Cerebellar cortex (tissue), 1 donor: ENCODE data around the gene MYO6.
"Not testable (repeated sequence)": the region's sequence is repeated elsewhere in the genome, so short reads cannot be mapped to it uniquely, and the experiment has no call there.

Experiments
- DNase-seq: peaks from one replicate; pipeline ENCODE4 v3.0.0-alpha.2; 2015; ENCODE audit warnings: low spot score

Gene MYO6

DNA sequence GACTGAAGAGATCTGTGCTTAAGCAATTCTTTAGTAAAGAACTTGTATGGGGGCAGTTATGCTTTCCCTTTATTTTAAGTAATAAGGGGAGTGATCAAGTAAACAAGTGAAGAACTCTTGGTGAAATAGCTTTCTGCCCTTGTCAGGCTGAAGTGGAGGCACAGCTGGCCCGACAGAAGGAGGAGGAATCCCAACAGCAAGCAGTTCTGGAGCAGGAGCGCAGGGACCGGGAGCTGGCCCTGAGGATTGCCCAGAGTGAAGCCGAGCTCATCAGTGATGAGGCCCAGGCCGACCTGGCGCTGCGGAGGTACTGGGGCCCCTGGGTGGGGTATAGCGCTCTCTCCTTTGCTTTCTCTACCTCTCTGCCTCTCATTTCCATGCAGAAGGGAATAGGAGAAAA lies 143.3 kb downstream of the MYO6 start:
- no peak for DNase-seq

DNA sequence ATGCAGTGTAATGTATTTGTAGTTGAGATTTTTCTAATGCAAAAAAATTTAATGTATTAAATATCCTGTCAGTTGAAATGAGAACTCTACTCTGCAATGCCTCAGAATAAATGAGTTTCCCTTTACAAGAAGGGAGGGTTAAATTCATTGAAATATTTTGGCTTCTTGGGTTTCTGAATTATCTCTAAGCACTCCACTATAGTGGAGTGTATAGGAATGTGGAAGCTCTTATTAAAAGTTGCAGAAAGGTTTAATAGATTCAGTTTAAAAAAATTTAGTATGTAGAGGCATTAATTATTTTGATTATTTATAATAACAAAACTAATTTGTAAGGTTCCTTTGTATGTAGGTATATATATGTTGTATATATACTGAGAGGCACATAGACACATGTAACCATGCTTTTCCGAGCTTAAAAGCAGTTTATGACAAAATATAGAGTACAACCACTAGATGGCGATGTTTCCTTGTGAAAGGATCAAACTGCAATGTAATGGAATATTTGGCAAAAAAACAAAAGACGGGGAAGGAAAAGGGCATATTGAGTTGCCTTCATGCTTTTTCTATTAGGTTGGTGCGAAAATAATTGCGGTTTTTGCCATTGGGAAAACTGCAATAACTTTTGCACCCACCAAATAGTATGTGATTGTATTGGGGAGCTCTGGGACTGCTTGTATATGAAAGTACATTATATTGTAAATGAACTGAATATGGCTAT lies 144.2 kb downstream of the MYO6 start:
- peak; percentile 71 for DNase-seq

DNA sequence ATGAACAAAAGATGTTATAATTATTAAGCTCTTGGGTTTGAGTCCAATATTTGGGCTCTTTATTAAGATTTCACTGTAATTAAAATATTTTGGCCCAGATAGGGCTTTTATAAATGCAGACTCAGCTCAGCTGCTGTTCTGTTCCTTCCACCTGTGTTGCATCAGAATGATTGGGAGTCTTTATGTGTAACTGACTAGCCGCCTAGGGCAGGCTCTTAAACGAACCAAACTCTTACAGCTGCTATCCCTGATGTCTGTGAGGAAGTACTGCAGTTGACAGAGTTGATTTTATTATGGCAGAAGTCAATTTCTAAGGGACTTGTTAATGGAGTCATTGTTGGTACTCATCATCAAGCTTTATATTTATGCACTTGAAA lies 144.7 kb downstream of the MYO6 start:
- peak; percentile 2 for DNase-seq

DNA sequence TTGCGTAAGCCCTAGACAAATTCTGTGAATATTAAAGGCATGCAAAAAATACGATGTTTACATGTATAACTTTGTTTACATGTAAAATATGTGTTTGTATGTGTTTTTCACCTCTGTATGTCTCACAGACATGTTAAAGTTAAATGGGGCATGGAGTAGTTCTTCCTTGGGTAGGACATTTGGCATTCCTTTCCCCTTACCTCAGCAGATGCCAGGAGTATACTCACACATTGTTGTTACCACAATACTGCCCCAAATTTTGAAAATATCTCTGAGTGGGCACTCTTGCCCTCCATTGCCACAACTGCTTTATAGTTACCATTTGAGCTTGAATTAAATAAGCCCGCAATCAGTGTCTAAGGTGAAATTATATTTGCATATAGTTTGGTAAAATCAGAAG lies 147.5 kb downstream of the MYO6 start:
- DNase-seq = no peak

DNA sequence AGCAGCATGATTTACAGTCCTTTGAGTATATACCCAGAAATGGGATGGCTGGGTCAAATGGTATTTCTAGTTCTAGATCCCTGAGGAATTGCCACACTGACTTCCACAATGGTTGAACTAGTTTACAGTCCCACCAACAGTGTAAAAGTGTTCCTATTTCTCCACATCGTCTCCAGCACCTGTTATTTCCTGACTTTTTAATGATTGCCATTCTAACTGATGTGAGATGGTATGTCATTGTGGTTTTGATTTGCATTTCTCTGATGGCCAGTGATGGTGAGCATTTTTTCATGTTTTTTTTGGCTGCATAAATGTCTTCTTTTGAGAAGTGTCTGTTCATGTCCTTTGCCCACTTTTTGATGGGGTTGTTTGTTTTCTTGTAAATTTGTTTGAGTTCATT lies 151.2 kb downstream of the MYO6 start:
- not testable (repeated sequence) for DNase-seq

DNA sequence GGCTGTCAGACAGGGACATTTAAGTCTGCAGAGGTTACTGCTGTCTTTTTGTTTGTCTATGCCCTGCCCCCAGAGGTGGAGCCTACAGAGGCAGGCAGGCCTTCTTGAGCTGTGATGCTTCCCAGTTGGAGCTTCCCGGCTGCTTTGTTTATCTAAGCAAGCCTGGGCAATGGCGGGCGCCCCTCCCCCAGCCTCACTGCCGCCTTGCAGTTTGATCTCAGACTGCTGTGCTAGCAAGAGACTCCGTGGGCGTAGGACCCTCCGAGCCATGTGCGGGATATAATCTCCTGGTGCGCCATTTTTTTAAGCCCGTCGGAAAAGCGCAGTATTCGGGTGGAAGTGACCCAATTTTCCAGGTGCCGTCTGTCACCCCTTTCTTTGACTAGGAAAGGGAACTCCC lies 156.1 kb downstream of the MYO6 start:
- DNase-seq = not testable (repeated sequence)

DNA sequence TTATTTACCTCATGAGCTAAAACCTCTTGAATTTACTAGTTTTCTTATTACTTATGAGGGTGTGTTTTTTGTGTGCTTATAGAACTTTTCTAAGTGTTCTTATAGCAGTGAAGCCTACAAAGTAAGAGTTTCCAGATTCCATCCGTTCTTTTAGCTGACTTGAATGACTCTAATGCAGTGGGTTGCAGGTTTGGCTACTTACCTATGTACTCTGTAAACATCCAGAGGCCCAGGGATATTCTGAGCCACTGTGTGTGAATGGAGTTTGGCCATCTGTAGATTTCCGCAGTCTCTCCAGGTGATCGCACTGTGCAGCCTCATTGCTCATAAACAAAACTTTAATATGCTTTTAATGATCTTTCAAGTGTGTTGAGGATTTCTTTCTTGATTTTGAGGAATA lies 157.8 kb downstream of the MYO6 start:
- no peak for DNase-seq

DNA sequence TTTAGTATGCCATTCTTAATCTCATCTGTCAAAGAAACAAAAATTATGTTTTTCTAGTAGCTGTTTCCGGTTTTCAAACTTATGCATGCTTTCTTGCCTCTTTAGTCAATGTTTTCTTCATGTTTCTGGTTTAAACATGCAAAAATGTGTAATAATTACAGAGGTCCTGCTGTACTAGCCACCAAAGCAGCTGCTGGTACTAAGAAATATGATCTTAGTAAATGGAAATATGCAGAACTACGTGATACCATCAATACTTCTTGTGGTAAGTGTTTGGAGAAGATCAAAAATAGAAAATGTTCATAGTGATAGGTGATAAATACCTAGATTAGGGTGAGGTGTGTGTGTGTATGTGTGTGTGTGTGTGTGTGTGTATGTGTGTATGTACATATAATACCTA lies 158.4 kb downstream of the MYO6 start:
- no peak for DNase-seq

DNA sequence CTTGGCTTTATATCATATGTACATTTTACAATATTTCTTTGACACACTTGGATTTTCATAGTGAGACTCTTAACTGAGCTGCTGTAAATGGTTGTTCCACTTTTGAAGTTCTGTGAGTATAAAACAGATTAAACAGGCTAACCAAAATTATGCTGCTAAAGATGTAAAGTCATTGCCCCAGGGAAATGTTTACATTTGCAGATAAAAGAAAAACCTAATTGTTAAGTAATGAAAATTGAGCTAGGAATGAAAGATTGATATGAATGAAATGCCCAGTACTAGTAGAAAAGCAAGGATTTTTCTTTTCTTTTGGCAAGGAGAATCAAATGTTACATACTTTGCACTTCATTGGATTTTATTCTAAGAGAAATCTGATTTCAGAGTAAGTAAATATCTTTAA lies 164.0 kb downstream of the MYO6 start:
- no peak for DNase-seq

DNA sequence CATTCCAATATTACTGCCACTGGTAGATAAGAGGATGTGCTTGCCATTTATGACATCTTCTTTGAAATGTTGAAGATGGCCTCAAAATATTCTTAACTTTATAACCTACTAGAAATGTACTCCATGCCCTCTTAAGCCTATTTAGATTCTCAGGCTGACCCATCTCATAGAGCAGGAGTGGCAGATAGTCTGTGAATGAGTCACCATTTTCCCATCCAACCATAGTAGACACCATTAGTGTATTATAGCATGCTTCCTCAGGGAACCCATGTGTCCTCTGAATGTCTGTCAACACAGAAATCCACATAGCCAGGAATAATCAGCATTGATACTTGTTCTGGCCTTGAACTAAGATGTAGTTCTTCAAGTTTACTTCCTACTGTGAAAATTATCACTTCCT lies 173.2 kb downstream of the MYO6 start:
- no peak for DNase-seq

DNA sequence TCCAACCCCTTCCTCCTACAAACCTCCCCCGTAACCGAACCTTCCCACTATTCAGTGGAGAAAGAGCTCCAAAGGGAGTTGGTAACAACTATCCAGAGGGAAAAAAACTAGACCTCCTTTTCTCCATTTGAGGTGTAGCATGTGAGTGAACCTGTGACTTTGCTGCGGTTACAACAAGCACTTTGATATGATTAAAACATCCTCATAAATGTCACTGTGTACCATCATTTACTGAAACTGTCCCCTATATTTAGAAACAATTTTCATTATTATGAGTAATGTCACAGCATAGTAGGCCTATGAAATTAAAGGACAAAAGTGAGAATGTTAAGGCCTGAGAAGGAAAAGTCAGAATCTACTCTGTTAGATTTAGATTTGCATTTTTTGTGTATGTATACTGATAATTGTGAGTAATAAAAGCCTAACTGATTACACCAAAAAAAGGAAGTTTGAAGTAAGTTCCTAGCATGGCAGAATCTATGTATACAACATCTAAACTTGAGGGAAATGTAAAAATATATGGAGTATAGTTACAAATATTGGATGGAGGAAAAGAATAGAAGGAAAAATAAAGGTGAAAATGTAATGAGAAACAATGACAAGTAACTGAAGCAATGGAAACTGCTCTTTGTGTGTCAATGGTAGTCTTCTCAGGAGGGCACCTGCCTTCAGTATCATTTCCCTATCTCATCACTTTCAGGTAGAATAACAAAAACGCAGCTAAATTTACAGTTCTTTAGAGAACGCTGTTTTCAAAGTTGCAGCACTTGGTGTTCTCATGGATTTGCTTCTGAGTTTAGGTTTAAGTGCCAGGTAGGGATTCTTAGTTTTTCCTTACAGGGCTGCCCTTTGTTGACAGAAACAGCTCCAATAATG lies 177.5 kb downstream of the MYO6 start:
- DNase-seq = no peak

DNA sequence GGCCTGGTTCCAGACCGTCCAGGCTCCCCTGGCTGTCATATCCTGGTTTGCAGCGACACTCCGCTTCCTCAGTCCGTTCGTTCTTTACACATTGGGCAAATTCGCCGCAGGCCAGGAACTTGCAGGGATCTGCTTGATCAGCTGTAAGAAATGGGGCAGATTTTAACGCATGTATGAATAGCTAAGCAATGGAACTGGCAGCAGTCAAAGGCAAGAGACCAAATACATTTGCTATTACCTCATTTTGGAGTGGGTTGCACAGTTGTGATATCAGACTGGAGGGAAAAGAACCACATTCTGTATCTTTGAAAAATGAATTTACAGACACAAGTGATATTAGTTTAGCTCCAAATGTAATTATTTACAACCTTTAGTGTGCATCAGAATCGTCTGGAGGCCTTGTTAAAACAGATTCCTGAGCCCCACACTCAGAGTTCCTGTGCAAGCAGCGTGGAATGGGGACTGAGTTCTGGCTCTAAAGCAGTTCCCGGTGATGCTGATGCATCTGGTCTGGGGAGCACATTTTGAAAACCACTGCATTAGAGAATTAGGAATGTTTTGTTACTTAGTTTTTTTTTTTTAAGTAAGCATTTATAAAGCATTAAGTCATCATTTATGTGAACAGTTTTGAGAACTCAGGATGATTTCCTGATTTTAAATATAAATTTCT lies 182.1 kb downstream of the MYO6 start:
- no peak for DNase-seq

DNA sequence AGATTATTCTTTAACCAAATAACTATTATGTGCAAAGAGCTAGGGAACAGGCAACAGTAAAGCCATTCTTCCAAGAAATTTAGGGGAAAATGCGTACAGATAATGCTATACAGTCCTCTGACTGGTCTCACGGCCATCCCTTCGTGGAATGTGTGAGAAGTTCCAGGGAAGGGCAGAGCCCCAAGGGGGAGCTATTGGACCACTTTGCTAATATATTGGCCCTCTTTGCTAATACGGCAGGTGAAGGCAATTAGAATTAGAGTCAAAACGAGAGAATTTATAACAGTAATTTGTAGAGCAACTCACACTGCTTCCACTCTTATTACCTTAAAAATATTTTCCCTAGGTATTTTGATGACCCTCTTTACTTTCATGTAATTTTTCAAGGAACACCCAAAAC lies 183.0 kb downstream of the MYO6 start:
- DNase-seq = peak; percentile 21

DNA sequence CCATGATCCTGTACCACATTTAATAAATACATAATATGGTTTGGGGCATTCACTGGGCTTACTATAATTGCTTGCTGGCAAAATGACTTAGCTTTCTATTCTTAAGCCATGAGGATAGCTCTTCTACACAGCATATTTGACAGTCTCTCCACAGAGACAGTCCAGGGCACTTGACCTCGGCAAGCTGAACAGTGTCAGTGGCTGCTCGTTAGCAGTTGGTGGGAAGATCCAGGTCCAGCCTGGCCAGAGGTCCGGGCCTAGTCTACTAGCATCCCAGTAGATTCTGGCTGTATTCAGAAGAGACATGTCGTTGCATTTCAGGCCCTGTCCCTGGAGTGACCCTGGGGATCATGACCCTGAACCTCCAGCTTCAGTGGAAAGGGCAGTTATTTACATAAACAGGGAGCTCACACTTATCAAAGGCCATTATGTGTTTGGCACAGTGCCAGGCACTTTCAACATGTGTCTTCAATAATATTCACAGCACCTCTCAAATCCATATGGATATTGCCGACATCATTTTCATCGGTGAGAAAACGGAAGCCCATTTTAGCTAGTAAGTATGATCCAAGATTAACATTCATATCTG lies 184.4 kb downstream of the MYO6 start:
- DNase-seq = no peak

DNA sequence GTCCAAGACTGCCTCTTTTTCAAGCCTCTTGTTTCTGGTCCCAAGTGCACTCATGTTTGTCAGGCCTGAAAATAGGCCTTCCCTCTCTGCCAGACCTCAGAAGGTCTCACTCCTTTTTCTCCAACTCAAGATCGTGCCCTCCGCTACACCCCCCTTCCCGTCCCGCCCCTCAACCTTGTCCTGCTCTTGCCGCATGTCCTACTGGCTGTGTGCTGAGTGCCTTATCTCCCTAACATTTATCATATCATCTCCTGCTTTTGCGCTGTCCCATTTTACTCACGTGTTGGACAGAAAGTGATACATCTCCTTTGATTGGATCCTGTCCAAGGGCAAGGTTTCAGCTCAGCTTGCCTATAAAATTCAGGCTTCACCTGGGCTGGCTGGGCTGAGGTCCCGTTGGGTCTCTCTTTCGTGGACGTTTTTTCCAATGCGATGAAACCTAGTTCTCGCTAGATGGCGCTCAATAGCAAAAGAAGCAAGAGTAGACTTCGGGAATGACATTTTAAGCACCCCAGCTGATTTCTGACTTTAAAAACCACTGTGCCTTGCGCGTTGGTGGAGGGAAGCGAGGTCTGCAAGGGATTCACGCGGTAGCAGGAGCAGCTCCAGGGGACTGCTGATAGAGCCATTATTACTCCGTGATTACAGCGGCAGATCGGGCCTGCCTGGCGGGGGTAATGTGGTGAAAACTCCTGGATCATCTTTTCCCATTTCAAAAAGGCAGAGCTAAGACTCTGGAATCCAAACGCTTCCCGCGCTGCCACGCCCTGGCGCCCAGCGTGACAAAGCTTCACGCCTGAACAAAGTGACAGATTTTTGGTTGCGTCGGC lies 185.8 kb downstream of the MYO6 start:
- DNase-seq = peak; percentile 80

DNA sequence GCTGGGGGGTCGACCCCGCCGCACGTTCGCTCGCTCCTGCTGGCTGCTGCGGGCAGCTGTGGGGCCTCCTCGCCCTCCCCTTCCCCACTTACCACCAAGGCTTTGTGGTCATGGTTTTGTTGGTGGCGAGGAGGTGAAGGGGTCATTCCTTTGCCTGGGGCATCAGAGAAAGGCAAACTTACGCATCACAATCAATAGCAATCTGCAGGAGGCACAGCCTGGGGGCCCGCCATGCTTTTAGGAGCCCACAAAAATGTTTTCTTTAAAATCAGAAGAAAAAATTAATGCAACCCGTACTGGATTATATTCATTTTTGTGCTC lies 186.4 kb downstream of the MYO6 start:
- DNase-seq = no peak

DNA sequence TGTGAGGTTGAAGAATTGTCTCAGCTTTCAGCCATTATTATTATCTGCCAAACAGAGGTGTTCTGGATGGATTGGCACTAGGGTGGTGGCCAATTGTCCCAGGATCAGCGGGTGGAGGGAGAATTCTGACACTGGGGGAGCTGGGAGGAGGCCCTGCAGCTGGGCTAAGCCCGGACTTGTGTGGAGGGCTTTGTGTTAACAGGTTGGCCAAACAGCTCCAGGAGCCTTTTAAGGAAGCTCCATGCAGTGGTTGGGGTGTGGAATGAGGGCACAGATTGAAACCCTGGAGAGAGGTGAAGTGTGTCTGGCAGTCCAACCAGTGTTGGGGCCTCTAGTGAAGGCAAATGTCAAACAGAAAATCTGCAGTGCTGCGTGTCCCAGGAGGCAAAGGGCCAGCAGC lies 187.6 kb downstream of the MYO6 start:
- DNase-seq = no peak

DNA sequence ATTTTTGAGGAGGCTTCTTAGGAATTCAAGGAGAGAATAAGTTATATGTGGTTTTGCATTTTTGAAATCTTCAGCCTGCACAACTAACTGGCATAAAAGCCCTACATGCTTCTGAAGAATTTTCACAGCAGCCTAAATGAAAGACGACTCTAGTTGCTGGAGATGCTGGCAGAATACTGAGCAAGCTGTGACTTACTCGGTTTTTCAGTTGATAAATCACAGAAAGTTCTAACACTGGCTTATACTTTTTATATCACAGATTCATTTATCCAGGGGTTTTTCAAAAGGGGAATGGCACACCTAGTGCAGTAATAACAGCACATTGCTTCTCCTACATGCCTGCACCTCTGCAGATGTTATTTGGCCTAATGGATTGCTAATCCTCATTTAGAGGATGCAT lies 188.8 kb downstream of the MYO6 start:
- no peak for DNase-seq

DNA sequence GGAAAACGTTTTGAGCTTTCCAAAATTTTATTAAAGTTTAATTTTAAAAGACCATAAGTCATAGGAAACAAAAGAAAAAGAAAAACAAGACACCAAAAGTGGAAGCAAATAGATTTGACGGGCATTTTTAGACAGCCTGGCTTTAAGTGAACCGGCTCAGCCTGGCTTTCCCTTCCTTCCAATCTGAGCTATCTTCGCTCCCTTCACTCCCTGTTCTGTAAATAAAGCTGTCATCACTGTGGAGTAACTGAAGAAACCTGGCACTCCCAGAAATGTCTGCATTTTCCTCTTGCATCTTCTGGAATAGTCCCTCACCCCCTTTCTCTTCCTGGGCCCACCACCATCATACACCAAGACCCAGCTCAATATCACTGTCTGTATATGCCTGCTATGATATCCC lies 191.5 kb downstream of the MYO6 start:
- no peak for DNase-seq

DNA sequence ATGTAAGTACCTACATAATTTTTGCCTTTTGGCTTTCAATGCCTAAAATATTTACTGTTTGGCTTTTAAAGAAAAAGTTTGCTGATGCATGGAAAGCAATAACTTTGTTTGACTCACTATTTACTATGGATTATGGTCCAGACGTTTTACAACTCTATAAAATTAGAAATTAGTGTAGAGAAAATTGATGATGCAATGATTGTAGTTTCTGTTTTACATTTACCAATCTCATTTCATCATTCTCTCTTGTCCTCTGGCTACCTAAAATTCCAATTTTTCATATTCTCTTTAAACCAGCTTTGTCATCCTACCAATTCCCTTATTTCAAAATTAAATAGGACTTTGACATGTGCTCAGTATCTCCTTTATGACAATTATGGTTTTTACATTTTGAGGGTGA lies 192.5 kb downstream of the MYO6 start:
- no peak for DNase-seq

DNA sequence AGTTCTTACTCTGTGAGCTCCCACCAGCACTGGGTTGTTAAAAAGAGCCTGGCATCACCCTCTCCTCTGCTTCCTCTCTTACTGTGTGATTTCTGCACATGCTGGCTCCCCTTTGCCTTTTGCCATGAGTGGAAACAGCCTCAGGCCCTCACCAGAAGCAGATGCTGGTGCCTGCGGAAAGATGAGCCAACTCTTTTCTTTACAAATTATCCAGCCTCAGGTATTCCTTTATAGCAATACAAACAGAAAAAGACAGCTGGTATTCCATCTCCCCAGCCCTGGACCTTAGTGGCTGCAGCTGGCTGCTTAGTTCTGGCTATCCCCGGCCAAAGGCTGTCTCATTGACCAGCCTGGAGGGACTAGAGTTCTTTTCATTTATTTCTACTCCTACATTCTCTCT lies 194.3 kb downstream of the MYO6 start:
- DNase-seq = no peak
